Bronchial epithelial cell (primary cell): Measurements from ENCODE around the gene RBBP9. TPM values are rescaled to one million over a fixed set of nuclear protein-coding genes. Genes with fewer than 3 reads are reported as not detected.
"Not testable (repeated sequence)": the region's sequence is repeated elsewhere in the genome, so short reads cannot be mapped to it uniquely, and the experiment has no call there.

Experiments used
- DNase-seq: peaks from one replicate; pipeline ENCODE4 v3.0.0-alpha.2; 2010; ENCODE audit warnings: low read depth
- FAIRE-seq: peaks from 2 replicates; lab custom pipeline; 2011; peaks lifted over from hg19 to GRCh38; lab: Jason Lieb, UNC
- H3K27me3 ChIP-seq: 2 replicates; pipeline ENCODE4 v1.5.1; 2011; ENCODE audit warnings: low read length; ENCODE audit not compliant: control insufficient read depth, insufficient read depth
- H3K36me3 ChIP-seq: 2 replicates; pipeline ENCODE4 v1.5.1; 2011; ENCODE audit warnings: low read length; ENCODE audit not compliant: control insufficient read depth, insufficient read depth
- H3K4me3 ChIP-seq: 2 replicates; pipeline ENCODE4 v1.5.1; 2011; ENCODE audit warnings: mild to moderate bottlenecking, low read depth, low read length, control low read depth
- total RNA-seq: library from RNA; depleted of rRNA; stranded (reverse); fragments of >200 nt; gene quantifications from 2 replicates; pipeline ENCODE4 v1.2.1, GENCODE V29; 2014
- TF ChIP-seq, protein P1 (sequence below): IDR thresholded peaks from 2 replicates; pipeline ENCODE4 v1.5.1; 2011; ENCODE audit warnings: mild to moderate bottlenecking, moderate library complexity, low read length, control low read depth, inconsistent platforms; ENCODE audit not compliant: insufficient read depth, severe bottlenecking

The RBBP9 gene
- total RNA-seq, 1 donor from 2014 or later: 18.2 TPM

DNA sequence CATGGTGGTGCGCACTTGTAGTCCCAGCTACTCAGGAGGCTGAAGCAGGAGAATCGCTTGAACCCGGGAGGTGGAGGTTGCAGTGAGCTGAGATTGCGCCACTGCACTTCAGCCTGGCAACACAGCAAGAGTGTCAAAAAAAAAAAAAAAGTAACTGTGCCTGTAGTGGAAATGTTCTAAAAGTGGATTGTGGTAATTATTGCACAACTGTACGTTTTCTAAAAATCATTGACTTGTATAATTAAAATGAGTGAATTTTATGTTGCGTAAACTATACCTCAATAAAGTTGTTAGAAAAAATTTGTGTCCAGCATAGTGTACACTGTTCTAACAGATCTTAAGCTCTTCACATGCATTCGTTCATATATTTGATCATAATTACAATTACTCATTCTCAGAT lies 16.2 kb upstream of the RBBP9 start:
- FAIRE-seq (no peak), DNase-seq (no peak)
- Histone ChIP-seq H3K27me3 (no peaks in the 10 kb centered on the region), H3K4me3 (no peak overlapping the region), H3K36me3 (peaks cover 9% of the 10 kb centered on the region)
- TF ChIP-seq, protein P1, sequence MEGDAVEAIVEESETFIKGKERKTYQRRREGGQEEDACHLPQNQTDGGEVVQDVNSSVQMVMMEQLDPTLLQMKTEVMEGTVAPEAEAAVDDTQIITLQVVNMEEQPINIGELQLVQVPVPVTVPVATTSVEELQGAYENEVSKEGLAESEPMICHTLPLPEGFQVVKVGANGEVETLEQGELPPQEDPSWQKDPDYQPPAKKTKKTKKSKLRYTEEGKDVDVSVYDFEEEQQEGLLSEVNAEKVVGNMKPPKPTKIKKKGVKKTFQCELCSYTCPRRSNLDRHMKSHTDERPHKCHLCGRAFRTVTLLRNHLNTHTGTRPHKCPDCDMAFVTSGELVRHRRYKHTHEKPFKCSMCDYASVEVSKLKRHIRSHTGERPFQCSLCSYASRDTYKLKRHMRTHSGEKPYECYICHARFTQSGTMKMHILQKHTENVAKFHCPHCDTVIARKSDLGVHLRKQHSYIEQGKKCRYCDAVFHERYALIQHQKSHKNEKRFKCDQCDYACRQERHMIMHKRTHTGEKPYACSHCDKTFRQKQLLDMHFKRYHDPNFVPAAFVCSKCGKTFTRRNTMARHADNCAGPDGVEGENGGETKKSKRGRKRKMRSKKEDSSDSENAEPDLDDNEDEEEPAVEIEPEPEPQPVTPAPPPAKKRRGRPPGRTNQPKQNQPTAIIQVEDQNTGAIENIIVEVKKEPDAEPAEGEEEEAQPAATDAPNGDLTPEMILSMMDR: no peak

DNA sequence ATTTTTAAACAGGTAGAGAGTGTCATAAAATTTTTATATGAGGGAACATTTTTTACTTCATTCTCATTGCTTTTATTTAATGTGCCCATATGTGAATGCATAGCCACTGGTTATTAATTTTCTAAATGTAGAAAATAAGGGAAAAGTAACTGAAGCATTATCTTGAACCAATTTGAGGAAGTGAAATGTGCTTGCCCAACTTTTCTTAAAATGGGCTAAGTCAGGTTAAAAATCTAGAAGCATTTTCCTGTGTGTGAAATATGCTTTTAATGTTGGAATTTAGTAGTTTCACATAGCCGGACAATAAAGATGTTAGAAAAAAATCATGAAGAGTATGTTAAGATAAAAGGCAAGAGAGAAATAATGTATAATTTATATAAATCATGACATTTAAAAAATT lies 14.5 kb upstream of the RBBP9 start:
- TF ChIP-seq, protein P1: no peak
- H3K36me3 ChIP-seq: peaks cover 9% of the 10 kb centered on the region
- no peak overlapping the region for H3K4me3 ChIP-seq
- no peaks in the 10 kb centered on the region for H3K27me3 ChIP-seq
- FAIRE-seq: no peak
- no peak for DNase-seq

DNA sequence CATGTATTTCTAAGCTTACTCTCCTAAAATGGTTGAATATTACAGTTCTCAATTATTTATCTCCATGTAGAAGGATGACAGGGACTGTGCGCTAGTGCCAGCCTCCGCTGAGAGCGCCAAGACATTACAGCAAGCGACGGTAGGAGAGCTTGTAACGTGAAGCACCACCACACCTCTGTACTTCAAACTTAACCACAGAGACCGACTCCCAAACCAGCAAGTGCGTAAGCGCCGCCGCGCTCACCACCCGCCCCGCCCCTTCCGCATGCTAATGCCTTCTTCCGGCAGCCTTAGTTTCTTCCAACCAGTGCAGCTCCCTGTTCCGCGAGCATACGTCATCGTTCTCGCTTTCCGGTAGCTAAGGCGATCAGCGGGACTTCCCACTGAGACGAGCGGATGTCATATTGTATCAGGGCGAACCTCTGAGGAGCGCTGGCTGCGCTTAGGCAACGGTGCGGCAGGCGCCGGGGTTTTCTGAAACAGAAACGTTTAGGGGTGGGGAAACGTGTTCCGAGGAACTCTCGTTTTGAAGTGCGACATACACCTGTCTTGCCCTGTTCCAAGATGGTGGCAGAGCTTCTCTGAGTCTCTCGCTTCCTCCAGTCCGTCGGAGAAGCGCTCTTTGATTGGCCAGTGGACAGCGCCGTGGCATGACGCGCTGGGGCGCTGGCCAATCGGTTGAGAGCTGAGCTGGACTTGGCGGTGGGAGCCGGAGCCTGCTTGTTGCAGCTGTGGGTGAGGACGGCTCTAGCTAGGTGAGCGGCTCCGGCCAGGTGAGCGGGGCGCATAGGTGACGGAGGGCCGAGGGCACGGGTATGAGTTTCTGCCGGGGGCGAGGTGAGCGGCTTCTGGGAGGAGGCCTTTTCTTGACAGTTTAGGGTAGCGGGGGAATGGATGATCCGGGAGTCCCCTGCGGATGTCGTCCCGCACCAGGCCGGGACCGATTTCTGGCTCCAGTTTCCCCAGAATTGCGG lies 10.5 kb upstream of the RBBP9 start, which contains the start of gene SEC23B:
Gene SEC23B, plus strand, starts transcription at position 723 of the 974 bp plus-strand sequence. CDS start 2,896 bp downstream, outside the sequence.
- FAIRE-seq (no peak), DNase-seq (peak; percentile 96)
- H3K27me3 ChIP-seq: no peaks in the 10 kb centered on the region
- H3K36me3 ChIP-seq: peaks cover 6% of the 10 kb centered on the region
- TF ChIP-seq, protein P1: no peak
- peak within 1 kb of the TSS; percentile 73 for H3K4me3 ChIP-seq

DNA sequence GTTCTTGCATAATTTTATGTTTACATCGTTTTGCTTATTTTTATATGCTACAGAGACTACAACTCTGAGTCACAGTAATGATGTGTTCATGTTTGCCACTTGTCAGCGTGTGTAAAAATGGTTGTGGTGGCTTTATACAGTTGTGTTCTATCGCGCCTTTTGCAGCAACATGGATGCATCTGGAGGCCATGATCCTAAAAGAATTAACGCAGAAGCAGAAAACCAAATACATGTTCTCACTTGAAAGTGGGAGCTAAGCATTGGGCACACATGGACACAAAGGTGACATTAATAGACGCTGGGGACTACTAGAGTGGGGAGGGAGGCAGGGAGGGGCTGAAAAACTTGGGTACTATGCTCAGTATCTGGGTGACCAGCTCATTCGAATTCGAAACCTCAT lies 9.7 kb upstream of the RBBP9 start:
- H3K4me3 ChIP-seq: peak overlapping the region; percentile 73
- DNase-seq (peak; percentile 10), FAIRE-seq (no peak)
- H3K36me3 ChIP-seq: peaks cover 6% of the 10 kb centered on the region
- no peaks in the 10 kb centered on the region for H3K27me3 ChIP-seq
- TF ChIP-seq, protein P1: no peak

DNA sequence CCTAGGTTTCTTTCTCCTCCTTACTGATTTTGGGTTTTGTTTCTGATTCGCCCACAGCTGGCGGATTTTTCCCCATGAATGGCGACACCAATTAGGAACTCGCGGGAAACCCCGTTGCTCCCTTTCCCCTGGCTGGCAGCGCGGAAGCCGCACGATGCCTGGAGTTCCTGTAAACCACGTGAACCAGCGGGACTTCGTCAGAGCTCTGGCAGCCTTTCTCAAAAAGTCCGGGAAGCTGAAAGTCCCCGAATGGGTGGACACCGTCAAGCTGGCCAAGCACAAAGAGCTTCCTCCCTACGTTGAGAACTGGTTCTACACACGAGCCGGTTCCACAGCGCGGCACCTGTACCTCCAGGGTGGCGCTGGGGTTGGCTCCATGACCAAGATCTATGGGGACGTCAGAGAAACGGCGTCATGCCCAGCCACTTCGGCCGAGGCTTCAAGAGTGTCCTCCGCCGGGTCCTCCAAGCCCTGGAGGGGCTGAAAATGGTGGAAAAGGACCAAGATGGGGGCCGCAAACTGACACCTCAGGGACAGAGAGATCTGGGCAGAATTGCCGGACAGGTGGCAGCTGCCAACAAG lies 7.5 kb upstream of the RBBP9 start:
- Histone ChIP-seq H3K4me3 (no peak overlapping the region), H3K27me3 (no peaks in the 10 kb centered on the region), H3K36me3 (no peaks in the 10 kb centered on the region)
- DNase-seq: no peak
- no peak for FAIRE-seq
- TF ChIP-seq, protein P1: no peak

DNA sequence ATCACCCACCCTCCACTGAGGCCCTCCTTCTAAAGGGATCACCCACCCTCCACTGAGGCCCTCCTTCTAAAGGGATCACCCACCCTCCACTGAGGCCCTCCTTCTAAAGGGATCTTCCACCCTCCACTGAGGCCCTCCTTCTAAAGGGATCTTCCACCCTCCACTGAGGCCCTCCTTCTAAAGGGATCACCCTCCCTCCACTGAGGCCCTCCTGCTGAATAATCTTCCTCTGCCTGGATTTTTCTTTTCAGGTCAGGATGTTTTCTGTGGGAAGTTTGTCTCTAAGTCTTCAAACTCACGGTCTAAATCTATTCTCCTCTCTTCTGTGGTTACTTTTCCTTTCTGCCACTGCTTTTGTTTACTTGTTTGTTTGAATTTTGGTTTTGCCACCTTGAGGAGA lies 4.6 kb upstream of the RBBP9 start:
- not testable (repeated sequence) for H3K36me3 ChIP-seq, DNase-seq, H3K27me3 ChIP-seq, H3K4me3 ChIP-seq, FAIRE-seq
